Astrocyte (in vitro differentiated cells and primary cell): ENCODE data around the gene SGCA.

ENCODE experiments used
- CTCF ChIP-seq: IDR thresholded peaks from 2 replicates; pipeline ENCODE4 v1.5.1; 2011; ENCODE audit warnings: low read depth, mild to moderate bottlenecking, inconsistent platforms, low read length, moderate library complexity; ENCODE audit not compliant: insufficient read depth
- EZH2 ChIP-seq: IDR thresholded peaks from 2 replicates; pipeline ENCODE4 v1.6.1; 2012; ENCODE audit warnings: mild to moderate bottlenecking, low read length, inconsistent platforms; ENCODE audit not compliant: insufficient read depth

GRCh38 chr17:50129353-50129727, 36.5 kb upstream of the SGCA start:
- TF ChIP-seq CTCF (no peak), EZH2 (no peak)
